Glutamatergic neuron (in vitro differentiated cells): ENCODE data around the gene CARMIL1. TPM values are rescaled to one million over a fixed set of nuclear protein-coding genes. Genes with fewer than 3 reads are reported as not detected.

Experiments used
- DNase-seq: peaks from one replicate; pipeline ENCODE4 v3.0.0; 2022
- H3K27ac Mint-ChIP-seq: one replicate; pipeline ENCODE4 v1.8.0; 2020; ENCODE audit warnings: mild to moderate bottlenecking, mixed read lengths, inconsistent platforms; ENCODE audit not compliant: unreplicated experiment
- H3K27me3 Mint-ChIP-seq: one replicate; pipeline ENCODE4 v1.8.0; 2020; ENCODE audit warnings: mild to moderate bottlenecking, moderate library complexity, mixed read lengths, inconsistent platforms; ENCODE audit not compliant: unreplicated experiment
- H3K36me3 Mint-ChIP-seq: one replicate; pipeline ENCODE4 v1.8.0; 2020; ENCODE audit warnings: mild to moderate bottlenecking, mixed read lengths, inconsistent platforms; ENCODE audit not compliant: unreplicated experiment
- H3K4me1 Mint-ChIP-seq: one replicate; pipeline ENCODE4 v1.8.0; 2020; ENCODE audit warnings: mild to moderate bottlenecking, low read depth, mixed read lengths, inconsistent platforms; ENCODE audit not compliant: unreplicated experiment
- H3K4me3 Mint-ChIP-seq: one replicate; pipeline ENCODE4 v1.8.0; 2020; ENCODE audit warnings: mild to moderate bottlenecking, mixed read lengths, inconsistent platforms; ENCODE audit not compliant: unreplicated experiment
- H3K9me3 Mint-ChIP-seq: one replicate; pipeline ENCODE4 v1.8.0; 2020; ENCODE audit warnings: mild to moderate bottlenecking, moderate library complexity, mixed read lengths, inconsistent platforms; ENCODE audit not compliant: unreplicated experiment
- CTCF ChIP-seq: fragments of 200-600 bp; sonication (generic); IDR thresholded peaks from one replicate; pipeline ENCODE4 v1.5.0; 2021; ENCODE audit not compliant: partially characterized antibody, unreplicated experiment
- total RNA-seq: library from RNA; stranded (reverse); fragmentation: NEBNext Ultra II Directional; extraction: Animal tissue kit (Norgen Biotek cat#: 25700); gene quantifications from one replicate; pipeline ENCODE4 v1.2.1, GENCODE V29; 2021; ENCODE audit not compliant: unreplicated experiment

Gene CARMIL1
- total RNA-seq, 1 donor from 2014 or later = 4.8 TPM

GRCh38 chr6:25547797-25548196 lies 268.6 kb downstream of the CARMIL1 start:
- H3K36me3 Mint-ChIP-seq = no peaks in the 10 kb centered on the region
- H3K27ac Mint-ChIP-seq = no peak overlapping the region
- no peaks in the 10 kb centered on the region for H3K9me3 Mint-ChIP-seq
- DNase-seq = no peak
- no peak for TF ChIP-seq CTCF
- H3K4me3 Mint-ChIP-seq = no peak overlapping the region
- no peaks in the 10 kb centered on the region for H3K4me1 Mint-ChIP-seq
- H3K27me3 Mint-ChIP-seq = no peaks in the 10 kb centered on the region

- Mint-ChIP-seq H3K9me3 (no peaks in the 10 kb centered on the region), H3K4me3 (no peak overlapping the region), H3K27me3 (no peaks in the 10 kb centered on the region), H3K36me3 (no peaks in the 10 kb centered on the region), H3K4me1 (no peaks in the 10 kb centered on the region), H3K27ac (no peak overlapping the region)
- TF ChIP-seq CTCF = no peak
- no peak for DNase-seq
Measured at GRCh38 chr6:25548451-25548850, 269.3 kb downstream of the CARMIL1 start.

GRCh38 chr6:25550631-25551030 lies 271.5 kb downstream of the CARMIL1 start:
- Mint-ChIP-seq H3K36me3 (no peaks in the 10 kb centered on the region), H3K4me1 (no peaks in the 10 kb centered on the region), H3K27me3 (no peaks in the 10 kb centered on the region), H3K9me3 (no peaks in the 10 kb centered on the region), H3K4me3 (no peak overlapping the region), H3K27ac (no peak overlapping the region)
- no peak for DNase-seq
- no peak for TF ChIP-seq CTCF

GRCh38 chr6:25553502-25553901 lies 274.3 kb downstream of the CARMIL1 start:
- H3K27me3 Mint-ChIP-seq = no peaks in the 10 kb centered on the region
- DNase-seq = no peak
- H3K27ac Mint-ChIP-seq = no peak overlapping the region
- no peaks in the 10 kb centered on the region for H3K36me3 Mint-ChIP-seq
- no peaks in the 10 kb centered on the region for H3K4me1 Mint-ChIP-seq
- no peak overlapping the region for H3K4me3 Mint-ChIP-seq
- peaks cover 2% of the 10 kb centered on the region for H3K9me3 Mint-ChIP-seq
- no peak for TF ChIP-seq CTCF

GRCh38 chr6:25555188-25555587 lies 276.0 kb downstream of the CARMIL1 start:
- no peak overlapping the region for H3K4me3 Mint-ChIP-seq
- no peaks in the 10 kb centered on the region for H3K36me3 Mint-ChIP-seq
- no peak overlapping the region for H3K27ac Mint-ChIP-seq
- no peak for TF ChIP-seq CTCF
- DNase-seq = no peak
- H3K4me1 Mint-ChIP-seq = no peaks in the 10 kb centered on the region
- H3K27me3 Mint-ChIP-seq = no peaks in the 10 kb centered on the region
- H3K9me3 Mint-ChIP-seq = peaks cover 2% of the 10 kb centered on the region
